Measurements from ENCODE around the gene ASTL.

- no peak for TF ChIP-seq CTCF (IDR thresholded peaks at IDR 0.05; ENCODE audit: insufficient read depth, low read depth, low read length)
- no peak for TF ChIP-seq EZH2 (IDR thresholded peaks at IDR 0.05; ENCODE audit: insufficient read depth, low read length)
Measured at GRCh38 chr2:96117701-96118588, 20.4 kb downstream of the ASTL start.

Measured in astrocyte (in vitro differentiated cells and primary cell).